T1000 (cell line): ENCODE measurements around the gene MAPK10.
"Not testable (repeated sequence)": the region's sequence is repeated elsewhere in the genome, so short reads cannot be mapped to it uniquely, and the experiment has no call there.

Source experiments
- DNase-seq: peaks from one replicate; lab custom pipeline; 2025; ENCODE audit warnings: mixed read lengths; lab: John Stamatoyannopoulos, UW

The MAPK10 gene

GRCh38 chr4:86338989-86339388 is 20.9 kb downstream of the MAPK10 start:
- DNase-seq, result peak; percentile 43

- DNase-seq, result no peak
Observed at GRCh38 chr4:86338521-86338920, 21.3 kb downstream of the MAPK10 start.

- no peak for DNase-seq
Observed at GRCh38 chr4:86334020-86334750, 25.7 kb downstream of the MAPK10 start.

- DNase-seq, result no peak
Observed at GRCh38 chr4:86333236-86333635, 26.6 kb downstream of the MAPK10 start.

GRCh38 chr4:86330961-86331742 is 28.7 kb downstream of the MAPK10 start:
- no peak for DNase-seq

- not testable (repeated sequence) for DNase-seq
Observed at GRCh38 chr4:86330411-86330810, 29.4 kb downstream of the MAPK10 start.

GRCh38 chr4:86329431-86329830 is 30.4 kb downstream of the MAPK10 start:
- DNase-seq, result no peak

GRCh38 chr4:86326400-86326799 is 33.5 kb downstream of the MAPK10 start:
- no peak for DNase-seq

- DNase-seq, result no peak
Observed at GRCh38 chr4:86319390-86319789, 40.5 kb downstream of the MAPK10 start.

GRCh38 chr4:86315579-86315978 is 44.3 kb downstream of the MAPK10 start:
- DNase-seq, result no peak

GRCh38 chr4:86313656-86314055 is 46.2 kb downstream of the MAPK10 start:
- no peak for DNase-seq

- DNase-seq, result no peak
Observed at GRCh38 chr4:86307432-86307831, 52.4 kb downstream of the MAPK10 start.

GRCh38 chr4:86306816-86307215 is 53.0 kb downstream of the MAPK10 start:
- no peak for DNase-seq

GRCh38 chr4:86302830-86303229 is 57.0 kb downstream of the MAPK10 start:
- no peak for DNase-seq

GRCh38 chr4:86302251-86302650 is 57.6 kb downstream of the MAPK10 start:
- no peak for DNase-seq

GRCh38 chr4:86300516-86300915 is 59.3 kb downstream of the MAPK10 start:
- no peak for DNase-seq

GRCh38 chr4:86296865-86297264 is 63.0 kb downstream of the MAPK10 start:
- no peak for DNase-seq

- no peak for DNase-seq
Observed at GRCh38 chr4:86294883-86295282, 65.0 kb downstream of the MAPK10 start.

- DNase-seq, result no peak
Observed at GRCh38 chr4:86291180-86291579, 68.7 kb downstream of the MAPK10 start.

GRCh38 chr4:86286726-86287125 is 73.1 kb downstream of the MAPK10 start:
- no peak for DNase-seq

GRCh38 chr4:86283371-86283770 is 76.5 kb downstream of the MAPK10 start:
- no peak for DNase-seq

GRCh38 chr4:86280246-86280645 is 79.6 kb downstream of the MAPK10 start:
- DNase-seq, result no peak

GRCh38 chr4:86279293-86279960 is 80.4 kb downstream of the MAPK10 start:
- no peak for DNase-seq
